Mucosa of descending colon (tissue), 3 donors: ENCODE measurements around the gene GPC3. TPM values are rescaled to one million over a fixed set of nuclear protein-coding genes. Genes with fewer than 3 reads are reported as not detected.

ENCODE experiments used
- ATAC-seq: fragments of 200-7000 bp; cut with Tn5 transposase; one replicate; pipeline ENCODE4 v1.9.1; 2020; ENCODE audit warnings: mild to moderate bottlenecking, moderate library complexity
- DNase-seq, 3 donors: peaks; one replicate each; pipeline ENCODE4 v3.0.0-alpha.2; 2020
- H3K36me3 ChIP-seq: fragments of 200-600 bp; one replicate; pipeline ENCODE4 v1.8.0; 2021; ENCODE audit warnings: low read depth, mild to moderate bottlenecking
- H3K4me1 ChIP-seq: fragments of 200-600 bp; one replicate; pipeline ENCODE4 v1.8.0; 2021; ENCODE audit warnings: low read depth, mild to moderate bottlenecking
- H3K4me3 ChIP-seq: fragments of 200-600 bp; one replicate; pipeline ENCODE4 v1.8.0; 2021; ENCODE audit warnings: mild to moderate bottlenecking
- H3K9me3 ChIP-seq: fragments of 200-600 bp; one replicate; pipeline ENCODE4 v1.8.0; 2021; ENCODE audit warnings: mild to moderate bottlenecking
- CTCF ChIP-seq: fragments of 200-600 bp; IDR thresholded peaks from one replicate; pipeline ENCODE4 v1.8.0; 2022; ENCODE audit warnings: antibody characterized with exemption, mild to moderate bottlenecking
- intact Hi-C, 2 donors: fragments of 100-400 bp; cut with DNase I in 1 of 2; cut with micrococcal nuclease in 1 of 2; formaldehyde crosslinking; loops; one replicate each; pipeline versions ENCODE4 v1.11.0 to v1.11.1; 2022; cut with DNase I, micrococcal nuclease
- total RNA-seq, 3 donors: library from RNA; stranded (reverse); fragmentation: NEBNext Ultra II Directional in 2 of 3; extraction: Animal tissue kit (Norgen Biotek cat#: 25700) in 2 of 3; gene quantifications; one replicate each; pipeline versions ENCODE4 v1.2.1 to v1.2.4, GENCODE V29; 2021 to 2023
- donor health status: DM: no; HTN: no; CAD: no; lungs with moderate emphysema.
- donor health status: DM: no; HTN: no; CAD: no.
- donor health status: DM: no; HTN: yes; CAD: no.

Gene GPC3
- total RNA-seq, 3 donors from 2014 or later = 0.55 to 2.8 (median 2.1) TPM

- no peak for TF ChIP-seq CTCF
- Histone ChIP-seq H3K36me3 (no peaks in the 10 kb centered on the region), H3K9me3 (no peaks in the 10 kb centered on the region), H3K4me3 (no peak overlapping the region), H3K4me1 (no peaks in the 10 kb centered on the region)
- peak; percentile 43 to 67 (median 47) for DNase-seq
- peak; percentile 96 for ATAC-seq
- intact Hi-C loops = no loop called here
These were observed 308.9 kb downstream of the GPC3 start for GRCh38 chrX:133676344-133677122.

GRCh38 chrX:133674726-133675470 lies 310.5 kb downstream of the GPC3 start:
- H3K9me3 ChIP-seq = no peaks in the 10 kb centered on the region
- no peaks in the 10 kb centered on the region for H3K4me1 ChIP-seq
- ATAC-seq = peak; percentile 47
- no peak for DNase-seq
- no peak overlapping the region for H3K4me3 ChIP-seq
- no peaks in the 10 kb centered on the region for H3K36me3 ChIP-seq
- intact Hi-C loops = no loop called here
- no peak for TF ChIP-seq CTCF

- DNase-seq = peak in 1 of 3 donors; percentile 31
- no peaks in the 10 kb centered on the region for H3K36me3 ChIP-seq
- TF ChIP-seq CTCF = peak; percentile 11
- intact Hi-C loops = no loop called here
- no peaks in the 10 kb centered on the region for H3K4me1 ChIP-seq
- ATAC-seq = peak; percentile 70
- H3K9me3 ChIP-seq = no peaks in the 10 kb centered on the region
- no peak overlapping the region for H3K4me3 ChIP-seq
These were observed 315.0 kb downstream of the GPC3 start for GRCh38 chrX:133670383-133670782.

- no peak overlapping the region for H3K4me3 ChIP-seq
- H3K4me1 ChIP-seq = no peaks in the 10 kb centered on the region
- H3K9me3 ChIP-seq = no peaks in the 10 kb centered on the region
- no peaks in the 10 kb centered on the region for H3K36me3 ChIP-seq
- ATAC-seq = no peak
- intact Hi-C loops = no loop called here
- no peak for TF ChIP-seq CTCF
- no peak for DNase-seq
These were observed 316.2 kb downstream of the GPC3 start for GRCh38 chrX:133669214-133669613.

- DNase-seq (no peak), ATAC-seq (no peak)
- Histone ChIP-seq H3K4me3 (no peak overlapping the region), H3K9me3 (no peaks in the 10 kb centered on the region), H3K36me3 (no peaks in the 10 kb centered on the region), H3K4me1 (no peaks in the 10 kb centered on the region)
- TF ChIP-seq CTCF = no peak
- intact Hi-C loops = no loop called here
These were observed 317.0 kb downstream of the GPC3 start for GRCh38 chrX:133668225-133668931.
